Suppressor macrophage treated with lipopolysaccharide for 4 hours (primary cell): ENCODE measurements around the gene THAP12.
A peak's percentile ranks its signal among the peaks of the same experiment; 100 is the strongest.
"Not testable (repeated sequence)": the region's sequence is repeated elsewhere in the genome, so short reads cannot be mapped to it uniquely, and the experiment has no call there.

ENCODE experiments used
- DNase-seq: peaks from one replicate; pipeline ENCODE4 v3.0.0-alpha.2; 2020

THAP12 gene

GRCh38 chr11:76323804-76324203 is 57.1 kb downstream of the THAP12 start:
- DNase-seq: no peak

GRCh38 chr11:76323375-76323774 is 57.6 kb downstream of the THAP12 start:
- not testable (repeated sequence) for DNase-seq

- no peak for DNase-seq
Observed at GRCh38 chr11:76322942-76323341, 58.0 kb downstream of the THAP12 start.

GRCh38 chr11:76322540-76322939 is 58.4 kb downstream of the THAP12 start:
- DNase-seq: no peak

DNA sequence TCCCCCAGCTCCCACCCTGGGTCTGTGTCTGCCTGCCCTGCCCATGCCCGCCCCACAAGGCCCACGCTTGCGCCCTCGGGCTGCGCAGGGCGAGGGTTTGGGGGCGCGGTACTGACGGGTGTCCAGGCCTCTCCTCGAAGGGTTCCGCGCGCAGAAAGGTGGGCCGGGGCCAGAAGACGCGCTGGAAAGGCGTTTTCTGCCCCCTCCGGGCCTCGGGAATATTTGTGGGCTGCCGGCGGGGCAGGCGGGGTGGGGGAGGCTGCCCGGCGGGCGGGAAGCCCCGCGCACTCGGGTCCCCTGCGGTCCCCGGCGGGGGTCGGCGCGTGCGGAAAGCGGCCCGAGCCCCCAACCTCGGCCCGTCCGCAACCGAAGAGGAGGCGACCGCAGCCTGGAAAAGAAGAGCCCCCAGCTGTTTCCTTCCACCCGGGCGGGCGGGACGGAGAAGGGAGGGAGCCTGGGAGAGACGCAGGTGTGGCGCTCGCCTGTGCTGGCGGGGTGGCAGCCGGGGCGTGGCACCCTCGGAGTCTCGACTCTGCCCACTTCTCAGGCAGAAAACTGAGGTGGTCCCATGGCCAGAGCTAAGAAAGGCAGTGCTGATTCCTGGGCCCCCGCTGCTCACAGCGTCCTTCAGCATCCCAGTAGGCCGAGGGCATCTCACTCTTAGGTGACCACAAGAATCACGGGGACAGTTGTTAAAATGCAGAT is 59.0 kb downstream of the THAP12 start:
- no peak for DNase-seq

DNA sequence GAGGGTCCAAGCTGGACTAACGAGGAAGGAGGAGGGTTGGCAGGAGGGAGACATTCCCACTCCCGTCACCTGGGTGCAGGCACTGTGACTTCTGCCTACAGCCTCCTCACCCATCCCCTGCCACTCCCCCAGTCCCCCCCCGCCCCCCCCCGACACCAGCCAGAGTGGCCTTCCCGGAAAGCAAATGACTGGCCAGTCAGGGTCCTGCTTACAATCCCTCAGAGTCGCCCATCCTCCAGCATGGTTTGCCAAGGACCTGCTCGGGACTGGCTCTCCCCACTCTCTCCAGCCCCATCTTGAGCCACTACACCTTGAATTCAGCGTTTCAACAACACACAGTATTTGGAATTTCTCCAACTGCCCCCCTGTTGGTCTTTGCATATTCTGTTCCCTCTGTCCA is 59.6 kb downstream of the THAP12 start:
- no peak for DNase-seq

DNA sequence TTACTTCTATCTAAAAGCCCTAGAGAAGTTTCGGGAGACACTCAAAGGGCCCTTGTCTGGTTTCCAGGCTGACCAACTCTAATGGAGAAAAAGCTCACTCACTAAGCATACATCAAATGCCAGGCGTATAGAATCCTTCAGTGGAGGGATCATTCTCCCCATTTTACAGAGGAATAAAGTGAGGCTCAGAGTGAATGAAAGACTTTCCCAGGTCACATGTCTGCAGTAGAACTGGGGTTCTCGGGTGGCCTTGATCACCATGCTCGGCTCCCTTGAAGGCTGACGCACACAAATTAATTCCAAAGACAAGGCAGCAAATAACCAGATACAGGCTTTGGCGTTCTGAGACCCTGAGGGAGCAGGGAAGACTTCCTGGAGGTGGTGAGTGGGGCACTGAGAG is 60.0 kb downstream of the THAP12 start:
- DNase-seq: no peak

DNA sequence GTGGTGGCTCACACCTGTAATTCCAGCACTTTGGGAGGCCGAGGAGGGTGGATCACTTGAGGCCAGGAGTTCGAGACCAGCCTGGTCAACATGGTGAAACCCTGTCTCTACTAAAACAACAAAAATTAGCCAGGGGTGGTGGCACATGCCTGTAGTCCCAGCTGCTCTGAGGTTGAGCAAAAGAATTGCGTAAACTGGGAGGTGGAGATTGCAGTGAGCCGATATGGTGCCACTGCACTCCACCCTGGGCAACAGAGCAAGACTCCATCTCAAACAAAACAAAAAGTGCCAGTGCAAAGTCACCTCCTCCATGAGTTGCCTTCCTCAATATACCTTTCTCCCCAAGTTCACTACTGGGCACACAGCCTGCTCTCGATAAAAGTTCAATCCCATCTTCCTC is 61.1 kb downstream of the THAP12 start:
- not testable (repeated sequence) for DNase-seq

DNA sequence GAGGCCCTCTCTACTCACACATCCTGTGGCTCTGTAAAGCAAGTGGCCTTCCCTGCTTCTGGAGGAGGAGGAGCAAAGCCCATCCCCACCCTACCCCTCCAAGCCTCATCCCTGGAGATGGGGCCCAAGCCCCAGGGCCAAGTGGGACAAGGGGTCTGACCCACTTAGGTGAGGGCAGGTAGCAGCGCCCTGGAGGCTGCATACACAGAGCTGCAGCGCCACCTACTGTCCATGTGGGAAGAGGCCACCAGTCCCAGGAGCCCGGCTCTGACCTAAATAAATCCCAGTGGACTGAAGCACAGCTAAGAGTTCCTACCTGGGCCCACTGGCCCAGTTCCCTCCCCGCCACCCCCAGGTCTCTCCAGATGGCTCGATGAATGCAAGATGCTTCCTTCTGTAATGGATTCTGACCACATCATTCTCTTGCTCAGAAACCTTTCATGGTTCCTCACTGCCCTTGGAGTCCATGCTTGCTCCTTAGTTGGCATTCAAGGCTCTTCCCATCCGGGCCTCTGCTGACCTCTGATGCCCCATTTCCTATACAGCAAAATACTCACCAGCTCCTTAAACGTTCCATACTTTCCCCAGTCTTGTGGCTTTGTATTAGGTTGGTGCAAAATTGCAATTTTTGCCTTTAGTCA is 62.1 kb downstream of the THAP12 start:
- DNase-seq: peak; percentile 87

- DNase-seq: no peak
Observed at GRCh38 chr11:76317296-76317695, 63.6 kb downstream of the THAP12 start.

DNA sequence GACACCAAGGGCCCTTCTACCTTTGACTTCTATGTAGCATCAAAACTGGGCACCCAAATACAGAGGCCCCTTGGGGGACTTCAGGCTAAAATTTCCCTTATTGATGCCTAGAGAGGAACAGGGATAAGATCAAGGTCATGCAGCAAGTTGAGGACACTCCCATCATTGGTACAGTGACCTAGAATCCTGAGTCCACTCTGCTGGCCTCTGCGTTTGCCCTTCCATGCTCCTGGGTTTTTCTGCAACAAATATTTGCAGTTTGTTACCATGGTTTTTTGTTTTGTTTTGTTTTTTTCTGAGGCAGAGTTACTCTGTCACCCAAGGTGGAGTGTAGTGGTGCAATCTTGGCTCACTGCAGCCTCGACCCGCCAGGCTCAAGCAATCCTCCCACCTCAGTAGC is 64.2 kb downstream of the THAP12 start:
- DNase-seq: no peak

GRCh38 chr11:76315182-76315853 is 65.6 kb downstream of the THAP12 start:
- no peak for DNase-seq

DNA sequence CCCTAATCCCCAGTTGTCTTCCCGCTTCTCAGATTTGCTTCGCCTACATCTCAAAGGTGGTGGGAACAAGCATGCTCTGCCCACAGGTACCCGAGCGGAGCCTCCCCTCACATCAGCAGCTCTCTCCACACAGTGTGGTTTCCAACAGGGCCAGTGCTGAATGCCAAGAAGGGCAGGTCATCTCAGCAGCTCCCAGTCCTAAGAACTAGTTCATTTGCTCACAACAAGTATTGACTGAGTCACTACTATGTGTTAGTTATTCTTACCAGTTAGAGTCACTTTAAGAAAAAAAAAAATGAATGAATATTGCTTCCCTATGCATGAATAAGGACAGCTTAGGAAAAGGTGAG is 66.2 kb downstream of the THAP12 start:
- DNase-seq: no peak

GRCh38 chr11:76313913-76314740 is 66.8 kb downstream of the THAP12 start:
- DNase-seq: no peak

GRCh38 chr11:76313271-76313670 is 67.7 kb downstream of the THAP12 start:
- DNase-seq: peak; percentile 25

DNA sequence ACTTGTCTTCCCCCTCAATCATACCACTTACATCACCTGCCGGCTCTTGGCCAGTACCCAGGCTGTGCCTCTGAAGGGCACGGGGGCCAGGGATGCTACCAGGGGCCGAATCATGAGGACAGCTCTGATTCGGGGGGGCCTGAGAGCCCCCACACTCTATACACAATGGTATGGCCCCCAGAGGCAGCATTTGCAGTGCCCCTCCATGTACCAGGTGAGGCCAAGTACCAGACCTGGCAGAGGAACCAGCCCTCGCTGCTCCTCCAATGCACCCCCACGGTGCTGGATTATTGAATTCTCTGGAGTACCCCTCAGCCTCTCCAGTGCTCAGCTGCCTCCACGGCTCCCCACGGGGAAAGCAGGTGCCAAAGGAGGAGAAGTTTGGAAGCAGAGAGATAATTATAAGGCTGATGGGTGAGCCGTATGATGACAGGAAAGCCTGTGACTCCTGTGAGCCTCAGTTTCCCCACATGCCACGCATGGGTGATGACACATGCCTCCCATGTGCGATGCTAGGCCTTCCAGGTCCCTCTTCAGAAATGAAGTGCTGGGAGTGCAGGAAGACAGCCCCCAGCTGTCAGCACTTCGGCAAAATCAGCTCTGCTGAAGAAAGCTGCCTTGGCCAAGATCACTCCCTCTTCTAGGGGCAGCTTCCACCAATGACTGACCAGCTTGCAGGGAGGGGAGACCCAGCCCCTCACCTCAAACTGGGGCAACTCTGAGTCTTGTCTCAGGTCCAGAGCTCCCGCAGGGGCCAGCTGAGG is 69.9 kb downstream of the THAP12 start:
- DNase-seq: no peak

GRCh38 chr11:76307978-76308747 is 72.8 kb downstream of the THAP12 start:
- no peak for DNase-seq

DNA sequence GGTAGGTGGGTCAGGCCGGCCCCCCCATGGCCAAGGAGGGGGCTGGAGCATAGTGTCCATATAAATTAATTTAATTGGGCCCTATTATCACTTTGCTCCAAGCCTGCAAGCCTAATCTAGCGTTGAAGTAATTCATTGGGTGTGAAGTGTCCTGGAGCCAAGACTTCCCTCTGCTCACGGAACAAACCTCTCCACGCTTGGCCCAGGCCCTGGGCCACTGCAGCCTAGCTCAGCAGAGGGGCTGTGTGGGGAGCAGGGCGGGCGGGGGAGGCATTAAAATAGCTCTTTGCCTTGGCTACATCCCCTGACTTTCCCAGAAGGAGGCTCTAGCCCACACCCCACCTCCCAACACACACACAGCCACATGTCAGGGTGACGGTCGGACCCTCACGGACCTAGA is 73.5 kb downstream of the THAP12 start:
- DNase-seq: no peak

DNA sequence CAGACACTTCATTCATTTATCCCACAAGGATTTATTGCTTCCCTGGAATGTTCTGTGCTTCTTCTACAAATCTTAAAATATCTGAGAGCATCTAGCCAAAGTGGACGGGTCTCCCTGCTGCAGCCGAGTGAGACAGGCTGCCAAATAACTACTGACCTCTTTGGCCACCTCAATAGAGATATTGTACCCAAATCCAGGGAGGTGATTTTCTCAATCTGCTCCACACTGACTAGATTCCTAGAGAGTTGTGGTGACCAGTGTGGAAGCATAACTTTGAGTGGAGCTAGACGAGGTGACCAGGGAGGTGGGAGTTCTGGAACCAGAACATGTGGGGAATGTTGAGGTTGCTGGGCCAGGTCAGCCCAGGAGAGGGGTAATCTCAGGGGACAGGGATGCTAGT is 77.5 kb downstream of the THAP12 start:
- DNase-seq: no peak

DNA sequence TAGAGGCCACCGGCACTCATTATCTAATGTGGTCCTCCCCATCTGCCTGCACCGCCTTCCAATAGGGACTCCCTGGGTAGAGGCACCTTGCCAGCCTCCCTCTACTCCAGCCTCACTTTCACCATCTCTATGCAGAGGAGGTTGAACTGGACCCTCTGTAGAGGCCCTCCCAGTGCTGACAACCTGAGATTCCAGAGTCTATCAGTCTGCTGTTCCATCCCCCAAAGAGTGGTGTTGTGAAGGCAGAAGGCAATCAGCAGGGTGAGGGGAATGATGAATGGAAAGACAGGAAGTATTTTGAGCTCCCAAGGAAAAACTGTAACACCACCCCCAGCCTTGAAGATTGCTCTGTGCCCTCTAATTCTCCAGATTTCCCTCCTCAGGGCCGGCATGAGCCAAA is 77.9 kb downstream of the THAP12 start:
- DNase-seq: no peak
